HG02759 (cell line): Measurements from ENCODE around the gene SLC12A7.

Source experiments
- ATAC-seq: cut with Tn5 transposase; IDR thresholded peaks from one replicate; pipeline ENCODE4 v1.9.1; 2021; ENCODE audit warnings: mild to moderate bottlenecking, moderate library complexity; ENCODE audit not compliant: unreplicated experiment

Gene SLC12A7

GRCh38 chr5:1141834-1142233 lies 30.0 kb upstream of the SLC12A7 start:
- no peak for ATAC-seq

- ATAC-seq = no peak
These were observed 28.9 kb upstream of the SLC12A7 start for GRCh38 chr5:1140818-1141189.

GRCh38 chr5:1140171-1140817 lies 28.4 kb upstream of the SLC12A7 start:
- ATAC-seq = peak; percentile 87

DNA sequence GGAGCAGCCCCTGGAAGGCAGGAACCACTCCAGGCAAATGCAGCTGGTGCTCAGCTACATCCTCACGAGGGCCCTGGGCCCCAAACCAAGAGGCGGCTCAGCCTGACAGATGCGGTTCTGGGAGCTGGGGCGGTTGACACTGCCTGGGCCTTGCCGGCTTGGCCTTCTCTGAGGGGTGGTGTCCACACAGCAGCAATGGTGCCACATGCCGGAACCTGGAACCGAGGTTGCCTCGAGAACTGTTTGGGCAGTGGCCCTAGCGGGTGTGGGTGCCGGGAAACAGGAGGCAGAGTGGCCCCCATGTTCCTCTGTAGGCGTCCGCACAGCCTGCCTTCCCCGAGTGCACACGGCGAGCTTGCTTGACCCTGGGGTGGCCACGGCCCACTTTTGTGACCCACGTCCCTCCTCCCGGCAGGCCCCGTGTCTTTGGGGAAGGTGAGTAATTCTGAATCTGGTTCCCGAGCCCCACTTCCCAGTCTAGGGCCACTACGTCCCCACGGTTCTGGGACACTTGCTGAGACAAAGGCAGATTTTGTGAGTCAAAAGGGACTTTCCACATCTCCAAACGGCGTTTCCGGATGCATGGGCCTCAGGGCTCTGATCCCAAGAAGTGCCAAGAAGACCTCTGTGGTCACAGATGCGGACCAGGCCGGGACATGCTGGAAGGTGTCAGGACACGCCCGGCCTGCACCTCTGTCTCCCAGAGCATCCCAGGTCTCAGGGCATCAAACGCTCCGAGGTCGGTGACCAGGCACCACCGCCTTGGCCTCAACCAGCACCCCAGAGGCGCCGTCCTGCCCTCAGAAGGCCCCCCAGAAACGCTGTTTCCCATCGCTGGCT lies 27.7 kb upstream of the SLC12A7 start:
- ATAC-seq = no peak

DNA sequence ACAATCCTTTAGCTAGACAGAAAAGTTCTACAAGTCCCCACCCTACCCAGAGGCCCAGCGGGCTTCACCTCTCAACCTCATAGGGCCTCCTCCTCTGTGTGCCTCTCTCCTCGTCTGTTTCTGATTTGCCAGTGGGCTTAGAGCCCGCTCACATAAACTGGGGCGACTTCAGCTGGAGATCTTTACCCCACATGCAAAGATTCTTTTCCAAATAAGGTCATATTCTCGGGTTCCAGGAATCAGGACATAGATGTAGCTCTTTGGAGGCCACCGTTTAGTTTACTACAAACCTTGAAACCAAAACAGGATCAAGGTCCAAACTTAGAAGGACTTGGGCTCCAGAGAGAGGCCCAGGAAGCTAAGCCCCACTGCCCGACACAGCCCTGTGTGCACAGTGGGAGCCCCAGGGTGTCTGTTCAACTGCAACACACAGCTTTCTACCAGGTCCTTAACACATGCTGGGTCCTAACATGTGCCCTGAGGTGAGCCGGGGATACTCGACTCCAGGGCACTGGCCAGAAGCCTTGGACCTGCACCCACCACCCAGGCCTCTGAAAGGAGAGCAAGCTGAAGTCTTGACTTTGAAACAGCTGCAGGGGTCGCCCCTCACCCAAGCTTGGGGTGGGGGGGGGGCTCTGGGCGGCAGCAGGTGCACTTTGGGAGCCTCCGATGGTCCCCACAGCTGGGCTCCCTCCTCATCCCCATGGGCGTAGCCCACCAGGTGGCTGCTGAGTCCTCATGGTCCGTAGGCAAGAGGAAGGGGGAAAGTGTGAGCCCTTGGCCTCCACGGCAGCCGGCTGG lies 26.8 kb upstream of the SLC12A7 start:
- ATAC-seq = no peak

DNA sequence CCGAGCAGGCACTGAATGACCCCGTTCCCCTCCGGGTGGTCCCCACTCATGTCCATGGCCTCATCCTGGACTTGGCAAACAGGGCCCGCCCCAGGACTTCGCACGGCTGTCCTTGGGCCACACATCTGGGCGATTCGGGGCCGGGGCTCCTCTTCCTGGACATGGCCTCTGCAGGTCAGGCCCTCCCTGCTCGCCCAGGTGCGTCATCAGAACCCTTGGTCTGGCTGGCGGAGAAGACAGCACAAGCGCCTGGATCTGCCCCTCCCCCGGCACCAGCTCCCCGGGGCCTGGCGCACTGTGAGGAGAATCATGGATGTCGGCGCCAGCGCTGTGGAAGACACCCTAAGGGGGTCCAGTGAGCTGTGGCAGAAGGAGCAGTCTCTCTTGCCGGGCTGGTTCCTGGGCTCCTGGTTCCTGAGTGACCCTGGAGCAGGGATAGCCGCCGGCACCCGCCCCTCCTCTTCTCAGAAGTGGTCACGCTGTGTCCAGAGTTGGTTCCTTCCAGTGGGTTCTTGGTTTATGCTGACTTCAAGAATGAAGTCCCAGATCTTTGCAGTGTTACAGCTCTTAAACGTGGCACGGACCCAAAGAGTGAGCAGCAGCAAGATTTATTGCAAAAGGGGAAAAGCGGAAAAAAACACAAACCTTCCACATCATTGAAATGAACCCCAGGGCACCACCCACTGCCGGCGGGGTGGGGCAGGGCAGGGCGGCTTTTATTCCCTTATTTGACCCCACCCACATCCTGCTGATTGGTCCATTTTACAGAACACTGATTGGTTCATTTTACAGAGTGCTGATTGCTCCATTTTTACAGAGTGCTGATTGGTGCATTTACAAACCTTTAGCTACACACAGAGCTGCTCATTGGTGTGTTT lies 25.9 kb upstream of the SLC12A7 start:
- ATAC-seq = no peak

GRCh38 chr5:1136814-1137213 lies 25.0 kb upstream of the SLC12A7 start:
- ATAC-seq = no peak

DNA sequence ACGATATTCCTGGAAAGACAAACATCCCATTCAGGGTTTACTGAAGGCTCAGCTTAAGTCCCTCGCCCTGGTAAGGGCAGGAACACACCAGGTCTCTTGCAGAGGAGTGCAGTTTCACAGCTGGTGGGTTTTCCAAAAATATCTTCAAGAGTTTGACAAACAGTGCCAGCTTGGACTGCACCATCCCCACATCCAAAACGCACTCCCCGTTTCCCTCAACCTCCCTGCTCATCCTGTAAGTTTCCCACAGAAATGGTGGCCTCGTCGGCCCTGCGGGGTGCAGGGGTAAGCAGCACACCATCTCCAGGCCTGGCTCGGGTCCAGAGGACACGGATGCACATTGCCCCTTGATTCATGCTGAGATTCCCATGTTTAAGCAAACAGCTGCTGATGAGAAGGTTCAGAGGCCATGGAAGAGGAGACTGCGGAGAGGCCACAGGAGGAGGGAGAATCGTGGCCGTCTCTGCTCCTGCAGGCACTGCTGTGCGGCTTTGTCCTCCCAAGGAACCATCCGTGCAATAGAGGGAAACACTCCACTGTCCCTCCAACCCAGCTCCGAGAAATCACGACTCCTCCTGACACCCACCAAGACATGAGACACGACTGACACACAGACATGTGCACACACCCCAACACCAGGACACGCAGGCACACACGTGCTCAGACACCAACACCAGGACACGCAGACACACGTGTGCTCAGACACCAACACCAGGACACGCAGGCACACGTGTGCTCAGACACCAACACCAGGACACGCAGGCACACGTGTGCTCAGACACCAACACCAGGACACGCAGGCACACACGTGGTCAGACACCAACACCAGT lies 24.0 kb upstream of the SLC12A7 start:
- ATAC-seq = no peak

DNA sequence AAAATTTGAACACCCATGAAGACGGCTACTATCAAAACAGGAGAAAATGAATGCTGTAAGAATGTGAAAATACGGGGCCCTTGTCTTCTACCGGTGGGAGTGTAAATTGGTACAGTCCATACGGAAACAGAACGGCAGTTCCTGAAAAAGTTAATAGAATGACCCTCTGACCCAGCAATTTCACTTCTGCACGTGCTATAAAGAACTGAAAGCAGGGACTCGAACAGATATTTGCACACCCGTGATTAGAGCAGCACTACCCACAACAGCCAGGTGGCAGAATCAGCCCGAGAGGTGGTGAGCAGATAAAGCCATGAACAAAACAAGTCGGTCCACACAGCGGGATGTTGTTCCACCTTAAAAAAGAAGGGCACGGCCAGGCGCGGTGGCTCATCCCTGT lies 22.6 kb upstream of the SLC12A7 start:
- ATAC-seq = peak; percentile 69

GRCh38 chr5:1133510-1134201 lies 21.8 kb upstream of the SLC12A7 start:
- peak; percentile 52 for ATAC-seq

- no peak for ATAC-seq
These were observed 21.2 kb upstream of the SLC12A7 start for GRCh38 chr5:1133108-1133507.

- no peak for ATAC-seq
These were observed 20.7 kb upstream of the SLC12A7 start for GRCh38 chr5:1132570-1132969.

GRCh38 chr5:1131726-1132125 lies 19.9 kb upstream of the SLC12A7 start:
- ATAC-seq = no peak

- ATAC-seq = no peak
These were observed 19.3 kb upstream of the SLC12A7 start for GRCh38 chr5:1131191-1131621.

GRCh38 chr5:1130218-1130946 lies 18.5 kb upstream of the SLC12A7 start:
- no peak for ATAC-seq

DNA sequence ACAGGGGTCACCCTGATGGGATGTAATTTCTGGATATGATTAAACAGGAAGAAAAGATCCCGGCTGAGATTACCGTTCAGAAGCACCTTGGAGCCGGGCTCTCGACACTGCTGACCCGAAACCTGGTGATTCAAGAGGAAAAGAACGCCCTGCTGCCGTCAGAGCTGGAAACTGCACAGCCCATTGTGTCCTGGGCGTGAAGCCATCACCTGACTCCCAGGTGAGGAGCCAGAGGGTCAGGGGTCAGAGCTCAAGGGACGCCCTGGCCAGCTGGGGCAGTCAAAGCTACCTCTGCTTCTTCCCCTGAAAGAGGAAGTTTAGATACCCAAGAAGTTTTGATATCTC lies 17.8 kb upstream of the SLC12A7 start:
- no peak for ATAC-seq

GRCh38 chr5:1128977-1129710 lies 17.3 kb upstream of the SLC12A7 start:
- ATAC-seq = no peak
